ENCODE data around the gene ASB13. TPM values are rescaled to one million over a fixed set of nuclear protein-coding genes. Genes with fewer than 3 reads are reported as not detected.

The ASB13 gene
- total RNA-seq, 1 experiment from 2014 or later, result 12.2 TPM

DNA sequence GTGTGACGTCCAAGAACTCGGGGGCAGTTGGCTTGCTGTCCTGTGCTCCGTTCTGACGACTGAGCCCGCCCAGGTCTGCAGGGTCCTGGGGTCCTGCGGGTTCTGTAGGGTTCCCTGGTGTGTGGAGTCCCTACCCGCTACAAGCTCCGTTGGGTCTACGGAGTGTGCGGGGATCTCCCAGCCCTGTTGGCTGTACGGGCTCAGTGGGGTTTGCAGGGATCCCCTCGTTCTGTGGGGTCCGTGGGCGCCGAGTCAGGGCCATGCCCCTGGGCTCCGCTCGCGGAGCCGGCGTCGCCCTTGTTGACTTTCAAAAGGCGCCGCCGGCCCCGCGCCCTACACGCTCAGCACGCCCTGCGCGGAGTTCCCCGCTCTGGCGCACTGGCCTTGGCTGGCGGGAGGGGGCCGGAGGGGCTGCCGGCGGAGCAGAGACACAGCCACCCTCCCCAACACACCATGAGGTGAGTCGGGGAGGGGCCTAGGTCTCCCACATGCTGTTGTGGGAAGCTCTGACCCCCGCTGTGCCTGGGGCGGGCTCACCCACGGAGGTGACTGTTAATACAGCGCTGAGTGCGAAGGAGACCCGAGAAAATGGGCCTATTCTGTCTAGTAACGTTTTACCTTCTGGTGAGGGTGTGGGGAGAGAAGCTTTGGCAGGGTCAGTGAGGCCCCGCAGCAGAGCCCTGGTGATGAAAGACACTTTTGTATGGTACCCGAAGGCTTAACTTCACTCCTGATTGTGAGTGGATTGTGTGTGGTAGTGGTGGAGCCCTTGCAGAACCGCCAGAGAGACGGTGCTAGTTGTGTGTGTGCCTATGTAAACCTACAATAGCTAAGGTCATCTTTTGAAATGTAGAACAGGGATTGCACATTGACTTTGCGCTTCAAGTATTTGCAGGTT is 26.3 kb upstream of the ASB13 start:
- no peak overlapping the region for H3K9ac ChIP-seq (ENCODE audit: low read length)
- no peak for DNase-seq
- H3K79me2 ChIP-seq (ENCODE audit: low read length), result peaks cover 100% of the 10 kb centered on the region
- H3K4me2 ChIP-seq (ENCODE audit: low read depth, low read length, poor library complexity, severe bottlenecking), result peak overlapping the region; percentile 47
- H4K20me1 ChIP-seq (ENCODE audit: insufficient read depth, low read depth, low read length), result peaks cover 12% of the 10 kb centered on the region; the same call in 1 of the 2 replicates
- no peaks in the 10 kb centered on the region for H3K27me3 ChIP-seq (ENCODE audit: low read length)
- H3K4me3 ChIP-seq (ENCODE audit: low read length), result no peak overlapping the region
- H3K9me3 ChIP-seq (ENCODE audit: low read length), result no peaks in the 10 kb centered on the region
- no peaks in the 10 kb centered on the region for H3K9me2 ChIP-seq (replicated peaks; ENCODE audit: insufficient read depth, low read length)
- peaks cover 6% of the 10 kb centered on the region; the same call in 1 of the 2 replicates for H3K36me3 ChIP-seq (ENCODE audit: insufficient read depth, low read length)
- no peak overlapping the region for H2AFZ ChIP-seq (ENCODE audit: low read length)
- H3K27ac ChIP-seq (ENCODE audit: low read length), result peak overlapping the region; percentile 40; the same call in 1 of the 2 replicates
- peaks cover 53% of the 10 kb centered on the region for H3K4me1 ChIP-seq (ENCODE audit: low read length)

DNA sequence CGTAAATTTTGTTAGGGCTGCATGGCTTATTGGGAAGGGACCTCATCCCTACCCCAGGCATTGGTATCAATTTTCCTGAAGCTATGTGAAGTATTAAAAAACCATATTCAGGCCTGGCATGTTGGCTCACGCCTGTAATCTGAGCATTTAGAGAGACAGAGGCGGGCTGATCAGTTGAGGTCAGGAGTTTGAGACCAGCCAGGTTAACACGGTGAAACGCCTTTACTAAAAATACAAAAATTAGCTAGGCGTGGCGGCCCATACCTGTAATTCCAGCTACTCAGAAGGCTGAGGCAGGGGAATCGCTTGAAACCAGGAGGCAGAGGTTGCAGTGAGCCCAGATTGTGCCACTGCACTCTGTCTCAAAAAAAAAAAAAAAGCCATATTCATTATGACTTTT is 25.4 kb upstream of the ASB13 start:
- no peak overlapping the region for H3K4me3 ChIP-seq (ENCODE audit: low read length)
- H3K79me2 ChIP-seq (ENCODE audit: low read length), result peaks cover 100% of the 10 kb centered on the region
- no peak overlapping the region for H3K27ac ChIP-seq (ENCODE audit: low read length)
- peaks cover 12% of the 10 kb centered on the region; the same call in 1 of the 2 replicates for H4K20me1 ChIP-seq (ENCODE audit: insufficient read depth, low read depth, low read length)
- peak overlapping the region; percentile 47 for H3K4me2 ChIP-seq (ENCODE audit: low read depth, low read length, poor library complexity, severe bottlenecking)
- no peak overlapping the region for H3K9ac ChIP-seq (ENCODE audit: low read length)
- no peaks in the 10 kb centered on the region for H3K9me3 ChIP-seq (ENCODE audit: low read length)
- no peak overlapping the region for H2AFZ ChIP-seq (ENCODE audit: low read length)
- H3K36me3 ChIP-seq (ENCODE audit: insufficient read depth, low read length), result peaks cover 6% of the 10 kb centered on the region; the same call in 1 of the 2 replicates
- no peak for DNase-seq
- H3K9me2 ChIP-seq (replicated peaks; ENCODE audit: insufficient read depth, low read length), result no peaks in the 10 kb centered on the region
- H3K27me3 ChIP-seq (ENCODE audit: low read length), result no peaks in the 10 kb centered on the region
- peaks cover 61% of the 10 kb centered on the region for H3K4me1 ChIP-seq (ENCODE audit: low read length)

DNA sequence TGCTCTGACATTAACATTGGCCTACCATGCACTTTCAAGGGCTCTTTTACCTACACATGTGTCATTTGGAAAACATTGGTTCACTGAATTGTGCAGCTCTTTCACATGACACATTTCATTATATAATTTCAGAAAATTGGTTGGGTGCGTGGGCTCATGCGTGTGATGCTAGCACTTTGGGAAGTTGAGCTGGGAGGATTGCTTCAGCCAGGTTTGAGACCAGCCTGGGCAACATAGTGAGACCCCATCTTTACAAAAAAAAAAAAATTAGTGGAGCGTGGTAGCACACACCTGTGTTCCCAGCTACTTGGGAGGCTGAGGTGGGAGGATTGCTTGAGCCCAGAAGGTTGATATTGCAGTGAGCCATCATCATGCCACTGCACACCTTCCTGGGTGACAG is 22.2 kb upstream of the ASB13 start:
- no peaks in the 10 kb centered on the region for H3K9me3 ChIP-seq (ENCODE audit: low read length)
- no peaks in the 10 kb centered on the region for H3K9me2 ChIP-seq (replicated peaks; ENCODE audit: insufficient read depth, low read length)
- no peak overlapping the region for H3K27ac ChIP-seq (ENCODE audit: low read length)
- H3K79me2 ChIP-seq (ENCODE audit: low read length), result peaks cover 88% of the 10 kb centered on the region
- H4K20me1 ChIP-seq (ENCODE audit: insufficient read depth, low read depth, low read length), result peaks cover 24% of the 10 kb centered on the region; the same call in 1 of the 2 replicates
- no peak overlapping the region for H2AFZ ChIP-seq (ENCODE audit: low read length)
- no peak overlapping the region for H3K9ac ChIP-seq (ENCODE audit: low read length)
- no peaks in the 10 kb centered on the region for H3K27me3 ChIP-seq (ENCODE audit: low read length)
- H3K4me3 ChIP-seq (ENCODE audit: low read length), result no peak overlapping the region
- peaks cover 58% of the 10 kb centered on the region for H3K4me1 ChIP-seq (ENCODE audit: low read length)
- no peak for DNase-seq
- peaks cover 6% of the 10 kb centered on the region for H3K36me3 ChIP-seq (ENCODE audit: insufficient read depth, low read length)
- no peak overlapping the region for H3K4me2 ChIP-seq (ENCODE audit: low read depth, low read length, poor library complexity, severe bottlenecking)

DNA sequence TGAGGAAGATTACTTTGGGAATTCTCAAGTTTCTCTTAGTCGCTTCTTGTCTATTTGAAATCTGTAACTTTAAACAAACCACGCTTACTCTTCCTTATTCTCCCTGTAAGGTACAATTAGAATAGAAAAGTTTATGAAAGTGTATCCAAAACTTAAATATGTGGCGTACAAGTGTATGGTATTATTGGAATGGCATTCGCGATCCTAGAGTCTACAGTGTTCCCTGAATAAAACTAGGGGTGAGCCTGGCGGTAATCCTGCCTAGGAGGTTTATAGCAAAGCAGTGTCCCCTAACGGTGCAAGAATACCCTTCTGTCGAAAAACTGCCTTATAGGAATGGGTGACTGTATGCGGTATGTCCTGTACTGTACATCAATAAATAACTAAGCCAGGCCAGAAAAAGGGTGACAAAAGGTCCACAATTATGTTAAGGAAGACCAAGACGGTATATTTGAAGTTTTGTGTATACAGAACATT is 19.4 kb upstream of the ASB13 start:
- no peak overlapping the region for H2AFZ ChIP-seq (ENCODE audit: low read length)
- no peak for DNase-seq
- H4K20me1 ChIP-seq (ENCODE audit: insufficient read depth, low read depth, low read length), result peaks cover 20% of the 10 kb centered on the region; the same call in 1 of the 2 replicates
- peaks cover 32% of the 10 kb centered on the region for H3K4me1 ChIP-seq (ENCODE audit: low read length)
- H3K36me3 ChIP-seq (ENCODE audit: insufficient read depth, low read length), result peaks cover 6% of the 10 kb centered on the region
- H3K9me2 ChIP-seq (replicated peaks; ENCODE audit: insufficient read depth, low read length), result no peaks in the 10 kb centered on the region
- peak overlapping the region; percentile 93 for H3K9ac ChIP-seq (ENCODE audit: low read length)
- no peaks in the 10 kb centered on the region for H3K27me3 ChIP-seq (ENCODE audit: low read length)
- peak overlapping the region; percentile 92 for H3K4me2 ChIP-seq (ENCODE audit: low read depth, low read length, poor library complexity, severe bottlenecking)
- no peaks in the 10 kb centered on the region for H3K9me3 ChIP-seq (ENCODE audit: low read length)
- peaks cover 60% of the 10 kb centered on the region for H3K79me2 ChIP-seq (ENCODE audit: low read length)
- H3K27ac ChIP-seq (ENCODE audit: low read length), result peak overlapping the region; percentile 70
- peak overlapping the region; percentile 87 for H3K4me3 ChIP-seq (ENCODE audit: low read length)

DNA sequence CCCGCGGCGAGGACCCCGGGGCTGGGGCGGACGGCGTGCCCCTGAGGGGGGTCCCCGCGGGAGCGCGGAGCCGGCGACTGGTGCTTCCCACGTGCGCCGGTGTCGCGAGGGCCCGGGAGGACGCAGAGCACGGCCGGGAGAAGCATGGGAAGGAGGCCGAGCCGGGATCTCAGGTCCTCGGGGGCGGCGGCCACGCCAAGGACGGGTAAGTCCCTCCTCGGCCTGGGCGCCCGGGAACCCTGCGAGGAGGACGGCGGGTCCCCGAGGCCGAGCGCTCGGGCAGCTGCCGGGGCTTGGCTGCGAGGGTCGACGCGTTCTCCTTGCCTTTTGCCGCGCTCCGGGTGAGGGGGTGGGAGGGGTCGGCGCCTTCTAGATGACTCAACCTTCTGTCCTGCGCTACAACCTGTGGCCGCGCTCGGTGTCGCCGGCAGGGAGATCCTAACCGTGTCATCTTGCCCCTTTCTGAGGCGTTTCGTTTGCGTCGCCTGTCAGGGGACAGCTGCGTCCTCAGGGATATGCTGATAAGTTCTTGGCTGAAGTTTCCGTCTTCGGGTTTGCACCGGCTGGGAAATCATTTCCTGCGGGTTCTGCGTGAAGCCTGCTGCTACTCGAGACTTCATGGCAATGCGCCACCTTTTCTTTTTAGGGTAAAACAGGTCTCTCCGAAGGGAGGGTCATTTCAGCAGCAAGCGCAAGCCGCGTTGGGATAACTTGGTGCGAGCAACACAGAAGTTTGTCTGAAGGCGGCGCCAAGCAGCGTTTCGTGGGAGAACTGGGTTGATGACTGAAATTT is 18.8 kb upstream of the ASB13 start:
- Histone ChIP-seq H3K9me2 (replicated peaks; ENCODE audit: insufficient read depth, low read length) (no peaks in the 10 kb centered on the region), H3K4me2 (ENCODE audit: low read depth, low read length, poor library complexity, severe bottlenecking) (peak overlapping the region; percentile 92), H3K36me3 (ENCODE audit: insufficient read depth, low read length) (peaks cover 6% of the 10 kb centered on the region), H3K4me1 (ENCODE audit: low read length) (peaks cover 27% of the 10 kb centered on the region), H3K27me3 (ENCODE audit: low read length) (no peaks in the 10 kb centered on the region), H2AFZ (ENCODE audit: low read length) (peak overlapping the region; percentile 25; the same call in 1 of the 2 replicates), H3K27ac (ENCODE audit: low read length) (peak overlapping the region; percentile 70), H3K9ac (ENCODE audit: low read length) (peak overlapping the region; percentile 93), H3K79me2 (ENCODE audit: low read length) (peaks cover 54% of the 10 kb centered on the region), H4K20me1 (ENCODE audit: insufficient read depth, low read depth, low read length) (peaks cover 20% of the 10 kb centered on the region; the same call in 1 of the 2 replicates), H3K4me3 (ENCODE audit: low read length) (peak overlapping the region; percentile 87), H3K9me3 (ENCODE audit: low read length) (no peaks in the 10 kb centered on the region)
- DNase-seq, result peak; percentile 91

DNA sequence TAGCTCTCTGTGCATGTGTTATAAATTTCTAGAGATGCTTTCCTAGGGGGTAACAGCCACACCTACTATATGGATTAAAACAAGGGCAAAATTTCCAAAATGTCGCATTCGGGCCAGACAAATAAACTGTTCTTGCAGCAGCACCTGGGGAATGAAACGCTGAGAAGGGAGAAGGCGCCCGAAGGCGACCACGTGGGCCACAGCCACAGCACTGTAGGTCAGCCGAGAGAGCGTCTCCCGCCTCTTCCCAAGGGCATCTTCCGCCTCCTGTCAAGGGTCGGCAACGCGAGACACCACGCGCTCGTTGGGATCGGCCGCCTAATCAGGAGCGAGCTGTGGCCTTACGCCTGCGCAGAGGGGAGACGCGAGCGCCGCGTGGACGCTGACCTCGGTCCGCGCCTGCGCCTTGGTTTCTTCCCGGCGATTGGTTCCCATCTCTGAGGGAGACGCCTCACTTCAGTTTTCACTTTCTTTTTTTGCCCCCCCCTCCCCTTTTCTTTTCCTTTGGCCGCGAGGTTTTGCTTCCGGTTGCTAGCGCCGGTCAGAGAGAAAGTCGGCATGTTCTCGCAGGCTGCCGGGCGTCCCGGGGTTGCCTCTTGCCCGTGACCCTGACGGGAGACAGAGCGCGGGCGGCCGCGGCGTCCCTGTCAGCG is 18.0 kb upstream of the ASB13 start, which contains the start of gene TASOR2:
Gene TASOR2 (plus strand): TSS at position 521 of the 653 bp plus-strand sequence. CDS start 35,805 bp downstream, outside the sequence.
- Histone ChIP-seq H3K4me2 (ENCODE audit: low read depth, low read length, poor library complexity, severe bottlenecking) (peak within 1 kb of the TSS; percentile 92), H3K36me3 (ENCODE audit: insufficient read depth, low read length) (peaks cover 6% of the 10 kb centered on the region), H3K27ac (ENCODE audit: low read length) (peak within 1 kb of the TSS; percentile 70), H3K9me3 (ENCODE audit: low read length) (no peaks in the 10 kb centered on the region), H3K79me2 (ENCODE audit: low read length) (peaks cover 47% of the 10 kb centered on the region), H3K4me1 (ENCODE audit: low read length) (peaks cover 26% of the 10 kb centered on the region), H2AFZ (ENCODE audit: low read length) (peak within 1 kb of the TSS; percentile 79), H3K4me3 (ENCODE audit: low read length) (peak within 1 kb of the TSS; percentile 87), H3K9ac (ENCODE audit: low read length) (peak within 1 kb of the TSS; percentile 93), H3K9me2 (replicated peaks; ENCODE audit: insufficient read depth, low read length) (no peaks in the 10 kb centered on the region), H4K20me1 (ENCODE audit: insufficient read depth, low read depth, low read length) (peaks cover 20% of the 10 kb centered on the region; the same call in 1 of the 2 replicates), H3K27me3 (ENCODE audit: low read length) (no peaks in the 10 kb centered on the region)
- peak; percentile 99 for DNase-seq

DNA sequence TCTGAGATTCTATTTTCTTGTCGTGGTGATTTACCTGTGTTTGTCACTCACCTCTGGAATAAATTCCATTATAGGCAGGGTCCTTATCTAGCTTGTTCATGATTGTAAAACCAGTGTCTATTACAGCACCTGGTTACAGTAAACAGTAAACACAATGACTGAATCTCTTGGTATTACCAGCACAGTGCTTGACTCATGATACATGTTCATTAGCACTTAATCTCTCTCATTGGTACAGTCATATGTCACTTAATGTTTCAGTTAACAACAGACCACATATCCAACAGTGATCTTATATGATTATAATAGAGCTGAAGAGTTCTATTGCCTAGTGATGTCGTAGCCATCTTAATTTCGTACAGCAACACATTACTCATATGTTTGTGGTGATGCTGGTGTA is 16.7 kb upstream of the ASB13 start:
- Histone ChIP-seq H3K27ac (ENCODE audit: low read length) (no peak overlapping the region), H3K36me3 (ENCODE audit: insufficient read depth, low read length) (no peaks in the 10 kb centered on the region; the same call in 1 of the 2 replicates), H3K4me1 (ENCODE audit: low read length) (peaks cover 26% of the 10 kb centered on the region), H3K4me2 (ENCODE audit: low read depth, low read length, poor library complexity, severe bottlenecking) (no peak overlapping the region), H3K4me3 (ENCODE audit: low read length) (no peak overlapping the region), H3K9me2 (replicated peaks; ENCODE audit: insufficient read depth, low read length) (no peaks in the 10 kb centered on the region), H3K9me3 (ENCODE audit: low read length) (no peaks in the 10 kb centered on the region), H3K9ac (ENCODE audit: low read length) (no peak overlapping the region), H3K27me3 (ENCODE audit: low read length) (no peaks in the 10 kb centered on the region), H4K20me1 (ENCODE audit: insufficient read depth, low read depth, low read length) (peaks cover 13% of the 10 kb centered on the region; the same call in 1 of the 2 replicates), H3K79me2 (ENCODE audit: low read length) (peaks cover 33% of the 10 kb centered on the region), H2AFZ (ENCODE audit: low read length) (no peak overlapping the region)
- no peak for DNase-seq
